HG03460 (cell line): ENCODE measurements around the gene TPGS1.

Experiments used
- ATAC-seq: cut with Tn5 transposase; IDR thresholded peaks from one replicate; pipeline ENCODE4 v1.9.1; 2021; ENCODE audit not compliant: unreplicated experiment

Gene TPGS1

DNA sequence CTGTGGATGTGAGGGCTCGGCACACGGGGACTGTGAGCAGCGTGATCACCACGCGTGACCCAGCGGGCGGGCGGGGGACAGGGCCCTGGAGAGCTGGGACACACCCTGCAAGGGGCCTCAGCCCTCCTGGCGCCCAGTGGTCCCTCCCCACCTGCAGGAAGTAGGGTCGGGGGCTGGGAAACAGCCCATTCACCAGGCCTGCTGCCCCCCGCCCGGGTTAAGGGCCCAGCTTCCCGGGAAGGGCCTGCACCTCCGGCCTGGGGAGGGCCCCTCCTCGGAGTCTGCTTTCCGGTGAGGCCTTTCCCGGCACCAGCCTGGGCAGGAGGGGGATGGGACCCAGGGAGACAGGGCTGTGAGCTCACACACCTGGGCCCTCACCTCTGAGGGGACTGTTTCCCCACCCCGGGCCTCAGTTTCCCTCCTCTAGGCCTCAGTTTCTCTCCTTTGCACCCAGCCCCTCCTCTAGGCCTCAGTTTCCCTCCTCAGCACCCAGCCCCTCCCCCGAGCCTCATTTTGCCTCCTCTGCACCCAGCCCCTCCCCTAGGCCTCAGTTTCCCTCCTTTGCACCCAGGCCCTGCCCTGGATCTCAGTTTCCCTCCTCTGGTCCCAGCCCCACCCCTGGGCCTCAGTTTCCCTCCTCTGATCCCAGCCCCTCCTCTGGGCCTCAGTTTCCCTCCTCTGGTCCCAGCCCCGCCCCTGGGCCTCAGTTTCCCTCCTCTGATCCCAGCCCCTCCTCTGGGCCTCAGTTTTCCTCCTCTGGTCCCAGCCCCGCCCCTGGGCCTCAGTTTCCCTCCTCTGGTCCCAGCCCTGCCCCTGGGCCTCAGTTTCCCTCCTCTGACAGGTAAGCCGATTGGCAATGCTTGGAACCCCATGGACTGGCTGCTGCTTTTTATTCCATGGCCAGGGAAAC, 12.9 kb upstream of the TPGS1 start:
- no peak for ATAC-seq

DNA sequence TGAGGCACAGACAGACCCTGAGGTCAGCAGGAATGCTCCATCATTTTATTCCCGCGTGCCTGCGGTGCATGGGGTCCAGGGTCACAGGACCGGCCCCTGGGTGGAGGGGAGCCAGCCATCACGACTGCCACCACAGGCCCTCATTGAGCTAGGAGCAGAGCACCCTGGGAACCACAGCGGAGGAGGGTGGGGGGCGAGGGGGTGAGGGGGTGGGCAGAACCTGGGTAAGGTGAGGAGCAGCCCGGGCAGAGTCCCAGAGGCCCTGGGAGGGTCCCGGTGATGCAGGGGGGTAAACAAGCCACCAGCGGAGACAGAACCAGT, 12.3 kb upstream of the TPGS1 start:
- ATAC-seq = no peak

DNA sequence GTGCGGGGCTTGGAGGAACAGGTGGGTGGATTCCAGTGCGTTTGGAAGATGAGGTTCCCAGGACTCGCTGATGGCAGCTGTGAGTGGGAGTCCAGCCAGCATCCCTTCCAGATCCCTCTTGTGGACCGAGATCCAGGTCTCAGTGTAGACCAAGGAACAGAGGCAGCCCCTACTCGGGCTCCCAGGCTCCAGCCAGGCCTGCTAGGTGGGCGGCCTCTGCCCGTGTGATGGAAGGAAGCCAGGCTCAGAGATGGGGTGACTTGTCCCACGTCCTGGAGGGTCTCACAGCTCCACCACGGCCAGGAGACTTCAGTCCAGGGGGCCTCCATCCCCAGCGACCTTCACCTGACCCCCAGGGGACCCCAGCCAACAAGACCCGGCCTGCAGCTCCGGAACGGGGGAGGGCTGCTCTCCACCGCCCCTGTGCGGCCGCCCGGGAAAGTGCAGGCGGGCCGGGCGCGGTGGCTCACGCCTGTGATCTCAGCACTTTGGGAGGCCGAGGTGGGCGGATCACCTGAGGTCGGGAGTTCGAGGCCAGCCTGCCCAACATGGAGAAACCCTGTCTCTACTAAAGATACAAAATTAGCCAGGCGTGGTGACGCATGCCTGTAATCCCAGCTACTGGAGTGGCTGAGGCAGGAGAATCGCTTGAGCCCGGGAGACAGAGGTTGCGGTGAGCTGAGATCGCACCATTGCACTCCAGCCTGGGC, 11.7 kb upstream of the TPGS1 start:
- ATAC-seq = no peak

DNA sequence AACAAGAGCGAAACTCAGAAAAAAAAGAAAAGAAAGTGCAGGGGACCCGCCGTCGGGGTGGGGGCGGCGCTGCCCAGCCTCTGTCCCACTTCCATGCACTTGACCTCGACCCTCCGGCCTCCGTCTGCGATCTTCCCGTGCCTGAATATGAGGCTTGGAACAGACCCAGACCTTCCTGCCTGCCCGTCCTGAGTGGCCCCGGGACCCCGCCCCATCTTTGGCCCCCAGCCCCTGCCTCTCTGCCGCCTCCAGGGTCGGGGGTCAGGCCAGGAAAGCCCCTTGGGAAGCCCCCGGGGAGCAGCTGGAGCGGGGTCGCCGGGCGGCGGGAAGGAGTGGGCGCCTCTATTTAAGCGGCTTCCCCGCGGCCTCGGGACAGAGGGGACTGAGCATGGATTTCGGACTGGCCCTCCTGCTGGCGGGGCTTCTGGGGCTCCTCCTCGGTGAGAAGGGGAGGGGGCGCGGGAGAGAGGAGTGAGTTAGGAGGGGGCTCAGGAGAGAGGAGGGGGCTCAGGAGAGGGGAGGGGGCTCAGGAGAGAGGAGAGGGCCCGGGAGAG, 11.1 kb upstream of the TPGS1 start, which contains the start of gene MADCAM1:
Gene MADCAM1 (plus strand): TSS at position 375 of the 554 bp plus-strand sequence. CDS start 14 bp downstream, at position 389.
- ATAC-seq = no peak

DNA sequence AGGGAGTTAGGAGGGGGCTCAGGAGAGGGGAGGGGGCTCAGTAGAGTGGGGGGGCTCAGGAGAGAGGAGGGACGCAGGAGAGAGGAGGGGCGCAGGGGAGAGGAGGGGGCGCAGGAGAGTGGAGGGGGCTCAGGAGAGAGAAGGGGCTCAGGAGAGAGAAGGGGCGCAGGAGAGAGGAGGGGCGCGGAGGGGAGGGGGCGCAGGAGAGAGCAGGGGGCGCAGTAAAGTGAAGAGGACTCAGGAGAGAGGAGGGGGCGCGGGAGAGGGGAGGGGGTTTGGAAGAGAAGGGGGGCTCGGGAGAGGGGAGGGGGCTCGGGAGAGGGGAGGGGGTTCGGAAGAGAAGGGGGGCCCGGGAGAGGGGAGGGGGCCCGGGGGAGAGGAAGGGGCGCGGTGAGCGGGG, 10.3 kb upstream of the TPGS1 start:
- ATAC-seq = no peak

DNA sequence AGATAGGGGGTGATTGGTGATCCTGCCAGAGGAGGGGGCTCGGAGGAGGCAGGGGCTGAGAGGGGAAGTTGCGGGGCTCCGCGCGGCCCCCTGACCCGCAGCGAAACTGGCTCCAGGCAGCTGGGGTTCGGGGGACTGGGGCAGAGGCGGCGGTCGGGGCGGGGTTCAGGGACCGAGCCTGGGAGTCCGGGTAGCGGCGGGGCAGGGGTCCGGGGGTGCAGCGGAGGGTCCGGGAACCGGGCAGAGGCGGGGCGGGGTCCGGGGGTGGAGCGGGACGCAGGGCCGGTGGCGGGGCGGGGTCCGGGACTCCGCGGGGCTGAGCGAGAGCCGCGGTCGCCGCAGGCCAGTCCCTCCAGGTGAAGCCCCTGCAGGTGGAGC, 9.8 kb upstream of the TPGS1 start:
- no peak for ATAC-seq

DNA sequence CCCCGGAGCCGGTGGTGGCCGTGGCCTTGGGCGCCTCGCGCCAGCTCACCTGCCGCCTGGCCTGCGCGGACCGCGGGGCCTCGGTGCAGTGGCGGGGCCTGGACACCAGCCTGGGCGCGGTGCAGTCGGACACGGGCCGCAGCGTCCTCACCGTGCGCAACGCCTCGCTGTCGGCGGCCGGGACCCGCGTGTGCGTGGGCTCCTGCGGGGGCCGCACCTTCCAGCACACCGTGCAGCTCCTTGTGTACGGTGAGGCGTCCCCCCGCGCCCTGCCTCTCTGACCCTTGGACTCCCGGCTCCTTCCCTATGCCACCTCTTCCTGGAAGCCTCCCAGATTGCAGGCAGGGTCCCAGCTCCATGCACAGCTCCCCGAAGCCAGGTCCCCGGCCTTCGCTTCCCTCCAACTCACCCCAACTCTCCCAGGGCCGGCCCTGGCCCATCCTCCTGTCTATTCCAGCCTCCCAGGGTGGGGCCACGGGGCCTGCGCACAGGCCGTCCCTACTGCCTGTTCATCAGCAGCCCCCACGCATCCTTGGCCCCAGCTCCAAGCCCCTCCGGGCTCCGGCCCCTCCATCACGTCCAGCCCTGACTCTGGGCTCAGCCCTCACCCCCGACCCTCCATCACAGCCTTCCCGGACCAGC, 9.3 kb upstream of the TPGS1 start:
- ATAC-seq = no peak

DNA sequence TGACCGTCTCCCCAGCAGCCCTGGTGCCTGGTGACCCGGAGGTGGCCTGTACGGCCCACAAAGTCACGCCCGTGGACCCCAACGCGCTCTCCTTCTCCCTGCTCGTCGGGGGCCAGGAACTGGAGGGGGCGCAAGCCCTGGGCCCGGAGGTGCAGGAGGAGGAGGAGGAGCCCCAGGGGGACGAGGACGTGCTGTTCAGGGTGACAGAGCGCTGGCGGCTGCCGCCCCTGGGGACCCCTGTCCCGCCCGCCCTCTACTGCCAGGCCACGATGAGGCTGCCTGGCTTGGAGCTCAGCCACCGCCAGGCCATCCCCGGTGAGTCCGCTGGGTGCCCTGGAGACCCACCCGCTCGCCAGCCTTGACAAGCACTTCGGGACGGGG, 8.8 kb upstream of the TPGS1 start:
- ATAC-seq = no peak

DNA sequence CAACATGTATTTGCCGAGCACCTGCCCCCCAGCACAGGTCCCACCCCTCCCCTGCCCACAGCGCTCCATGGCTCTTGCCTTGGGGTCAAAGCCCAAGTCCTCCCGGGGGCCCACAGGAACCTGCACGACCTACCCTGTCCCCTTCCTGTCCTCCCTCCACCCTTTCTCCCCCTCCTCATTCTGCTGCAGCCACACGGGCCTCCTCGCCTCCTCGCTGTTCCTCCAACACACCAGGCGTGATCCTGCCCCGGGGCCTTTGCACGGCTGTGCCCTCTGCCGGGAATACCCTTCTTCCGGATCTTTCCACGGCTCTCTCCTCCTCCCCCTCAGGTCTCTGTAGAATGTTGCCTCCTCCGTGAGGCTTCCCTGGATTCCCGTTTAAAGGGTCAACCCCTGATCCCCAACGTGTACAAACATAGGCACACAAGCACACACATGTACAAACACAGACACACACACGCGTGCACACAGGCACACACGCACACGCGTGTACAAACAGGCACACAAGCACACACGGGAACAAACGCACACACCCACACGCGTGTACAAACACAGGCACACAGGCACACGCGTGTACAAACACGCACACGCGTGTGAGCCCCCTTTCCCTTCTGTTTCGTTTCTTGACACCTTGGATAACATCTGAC, 8.2 kb upstream of the TPGS1 start:
- ATAC-seq = no peak

DNA sequence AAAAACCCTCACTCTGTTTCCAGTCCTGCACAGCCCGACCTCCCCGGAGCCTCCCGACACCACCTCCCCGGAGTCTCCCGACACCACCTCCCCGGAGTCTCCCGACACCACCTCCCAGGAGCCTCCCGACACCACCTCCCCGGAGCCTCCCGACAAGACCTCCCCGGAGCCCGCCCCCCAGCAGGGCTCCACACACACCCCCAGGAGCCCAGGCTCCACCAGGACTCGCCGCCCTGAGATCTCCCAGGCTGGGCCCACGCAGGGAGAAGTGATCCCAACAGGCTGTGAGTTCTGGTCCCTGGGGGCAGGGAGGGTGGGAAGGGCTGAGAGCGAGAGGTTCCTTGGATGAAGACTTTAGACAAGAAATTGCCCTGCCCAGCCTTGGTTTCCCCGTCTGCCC, 5.7 kb upstream of the TPGS1 start:
- no peak for ATAC-seq

DNA sequence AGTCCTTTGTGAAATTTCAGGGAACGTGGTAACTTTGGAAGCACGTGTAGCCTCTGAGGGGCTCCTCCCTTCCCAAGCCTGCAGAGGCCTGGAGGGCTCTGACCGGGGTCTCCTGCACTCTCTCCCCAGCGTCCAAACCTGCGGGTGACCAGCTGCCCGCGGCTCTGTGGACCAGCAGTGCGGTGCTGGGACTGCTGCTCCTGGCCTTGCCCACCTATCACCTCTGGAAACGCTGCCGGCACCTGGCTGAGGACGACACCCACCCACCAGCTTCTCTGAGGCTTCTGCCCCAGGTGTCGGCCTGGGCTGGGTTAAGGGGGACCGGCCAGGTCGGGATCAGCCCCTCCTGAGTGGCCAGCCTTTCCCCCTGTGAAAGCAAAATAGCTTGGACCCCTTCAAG, 2.7 kb upstream of the TPGS1 start:
- no peak for ATAC-seq

DNA sequence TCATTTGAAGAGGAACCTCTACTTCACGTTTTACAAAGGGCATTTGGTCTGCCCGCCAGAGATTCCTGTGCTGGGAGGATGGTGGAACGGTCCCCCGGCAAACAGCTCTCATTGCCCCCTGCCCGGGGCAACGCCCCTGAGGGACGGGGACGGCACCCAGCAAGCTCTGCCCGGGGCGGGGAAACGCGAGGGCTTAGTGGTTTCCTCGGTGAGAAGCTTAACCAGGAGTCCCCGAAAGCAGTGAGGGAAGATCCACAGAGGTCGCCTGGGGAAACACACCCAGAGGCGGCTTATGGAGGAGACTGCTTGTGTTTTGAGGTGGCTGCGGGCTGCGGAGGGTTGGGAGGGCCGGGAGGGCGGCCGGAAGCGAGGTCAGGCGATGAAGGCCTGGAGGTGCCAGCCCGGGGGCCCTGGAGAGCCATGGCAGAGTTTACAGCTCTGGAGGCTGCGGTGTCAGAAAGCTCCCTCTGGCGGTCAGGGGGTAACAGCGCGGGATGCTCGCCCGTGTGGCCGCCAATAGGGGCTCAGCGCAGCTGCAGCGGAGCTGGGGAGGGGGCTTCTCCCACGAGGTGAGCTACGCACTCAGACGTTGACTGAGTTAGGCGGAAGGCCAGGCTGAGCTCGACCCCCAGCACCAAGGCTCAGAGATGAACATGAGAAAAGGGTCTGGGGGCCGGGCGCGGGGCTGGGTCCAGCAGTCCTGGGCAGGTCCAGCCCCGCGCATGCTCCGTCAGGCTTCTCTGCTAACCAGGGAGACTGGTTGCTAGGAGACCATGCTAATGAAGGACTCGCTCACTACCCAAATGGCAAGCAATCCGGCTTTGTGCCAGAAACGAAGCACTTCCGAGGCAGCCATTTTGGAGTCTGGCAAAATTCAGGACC, 652 bp upstream of the TPGS1 start:
- peak; percentile 58 for ATAC-seq

DNA sequence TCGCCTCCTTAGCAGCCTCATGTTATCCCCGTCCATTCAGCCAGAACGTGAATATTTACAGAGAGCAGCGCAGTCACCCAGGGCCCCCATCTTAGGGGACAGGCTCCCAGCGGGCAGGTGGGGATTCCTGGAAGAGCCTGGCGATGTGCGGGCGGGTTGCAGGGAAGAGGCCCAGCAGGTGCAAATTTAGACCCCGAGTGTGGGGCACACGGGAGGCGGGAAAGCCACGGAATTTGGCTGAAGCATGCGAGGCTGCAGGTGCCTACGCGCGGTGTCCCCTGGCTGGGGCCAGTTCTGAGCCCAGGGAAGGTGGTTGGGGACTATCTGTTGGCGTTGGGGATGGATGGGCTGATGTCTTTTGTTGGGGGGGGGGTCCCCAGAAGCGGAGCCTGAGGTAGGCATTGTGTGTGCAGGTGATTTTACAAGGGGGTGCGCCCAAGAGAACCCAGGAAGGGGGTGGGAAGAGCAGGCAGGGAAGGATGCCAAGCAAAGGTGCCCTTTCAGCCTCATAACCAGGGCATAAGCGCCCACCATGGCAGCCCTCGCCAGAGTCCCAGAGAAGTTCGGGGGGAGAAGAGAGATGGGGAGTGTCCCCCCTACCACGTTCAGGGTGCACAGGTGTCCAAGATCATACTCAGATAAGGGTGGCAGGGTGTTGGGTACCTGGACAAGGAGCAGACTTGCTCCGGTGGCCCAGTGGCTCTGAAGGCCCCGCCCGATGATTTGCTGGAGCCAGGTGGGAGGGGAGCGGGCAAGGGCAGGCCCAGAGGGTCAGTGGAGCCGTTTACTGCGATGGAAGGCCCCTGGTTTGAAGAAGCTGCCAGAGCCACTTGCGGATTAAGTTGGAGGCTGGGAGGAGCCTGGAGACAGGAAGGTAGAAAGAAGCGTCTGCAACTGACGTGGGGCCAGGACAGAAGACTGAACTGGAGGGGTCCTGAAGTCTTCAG, 1.2 kb downstream of the TPGS1 start:
- ATAC-seq = no peak

DNA sequence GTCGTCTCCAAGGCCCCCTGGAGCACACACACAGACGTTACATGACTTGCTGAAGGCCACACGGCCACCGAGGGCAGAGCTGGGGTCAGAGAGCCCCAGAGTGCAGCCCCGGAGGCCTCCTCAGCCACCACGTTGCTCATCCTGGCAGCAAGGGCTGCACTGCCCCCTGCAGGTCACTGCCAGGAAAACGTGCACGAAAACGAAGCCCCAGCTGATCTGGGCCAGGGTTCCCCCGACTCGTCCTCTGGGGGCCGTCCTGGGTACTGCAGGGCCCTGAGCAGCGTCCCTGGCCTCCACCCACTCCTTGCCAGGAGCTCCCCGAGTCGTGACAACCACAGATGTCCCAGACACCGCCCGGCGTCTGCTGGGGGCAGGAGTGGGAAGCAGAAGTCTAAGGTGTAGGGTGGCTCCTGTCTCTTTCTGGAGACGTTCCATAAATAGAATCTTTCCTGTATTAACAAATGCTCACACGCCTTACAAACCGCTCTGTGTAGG, 3.4 kb downstream of the TPGS1 start:
- ATAC-seq = no peak

DNA sequence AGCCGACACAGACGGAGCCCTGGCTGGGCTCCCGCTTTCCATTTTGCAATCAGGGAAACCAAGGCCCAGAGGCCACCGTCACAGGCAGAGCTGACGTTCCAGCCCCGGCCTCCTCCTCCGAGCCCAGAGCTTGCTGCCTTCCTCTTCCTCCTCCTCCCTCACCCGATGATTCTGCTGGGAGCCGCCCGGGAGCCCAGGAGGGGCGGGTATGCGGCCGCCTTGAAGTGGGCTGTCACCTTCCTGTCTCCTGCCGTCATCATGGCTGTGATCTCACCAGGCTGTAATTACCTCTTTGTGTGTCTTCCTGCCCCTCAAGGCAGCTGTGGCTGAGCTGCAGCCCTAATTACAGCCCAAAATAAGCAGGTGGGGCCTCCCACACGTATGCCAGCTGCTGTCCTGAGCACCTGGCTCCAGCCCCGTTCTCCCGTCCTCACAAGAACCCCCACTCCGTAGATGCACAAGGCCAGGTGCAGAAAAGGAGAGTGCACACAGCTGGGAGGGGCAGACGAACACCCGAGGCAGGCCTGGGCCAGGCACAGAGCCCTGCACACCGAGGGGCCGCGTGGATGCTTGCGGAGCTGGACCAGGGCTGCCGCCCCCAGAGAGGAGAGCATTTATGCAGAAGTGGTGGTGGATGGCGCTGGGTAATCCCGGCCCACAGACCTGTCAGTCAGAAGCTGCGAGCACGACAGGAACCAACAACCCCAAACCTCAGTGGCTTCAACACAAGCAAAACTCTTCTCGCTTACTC, 4.0 kb downstream of the TPGS1 start:
- ATAC-seq = no peak

DNA sequence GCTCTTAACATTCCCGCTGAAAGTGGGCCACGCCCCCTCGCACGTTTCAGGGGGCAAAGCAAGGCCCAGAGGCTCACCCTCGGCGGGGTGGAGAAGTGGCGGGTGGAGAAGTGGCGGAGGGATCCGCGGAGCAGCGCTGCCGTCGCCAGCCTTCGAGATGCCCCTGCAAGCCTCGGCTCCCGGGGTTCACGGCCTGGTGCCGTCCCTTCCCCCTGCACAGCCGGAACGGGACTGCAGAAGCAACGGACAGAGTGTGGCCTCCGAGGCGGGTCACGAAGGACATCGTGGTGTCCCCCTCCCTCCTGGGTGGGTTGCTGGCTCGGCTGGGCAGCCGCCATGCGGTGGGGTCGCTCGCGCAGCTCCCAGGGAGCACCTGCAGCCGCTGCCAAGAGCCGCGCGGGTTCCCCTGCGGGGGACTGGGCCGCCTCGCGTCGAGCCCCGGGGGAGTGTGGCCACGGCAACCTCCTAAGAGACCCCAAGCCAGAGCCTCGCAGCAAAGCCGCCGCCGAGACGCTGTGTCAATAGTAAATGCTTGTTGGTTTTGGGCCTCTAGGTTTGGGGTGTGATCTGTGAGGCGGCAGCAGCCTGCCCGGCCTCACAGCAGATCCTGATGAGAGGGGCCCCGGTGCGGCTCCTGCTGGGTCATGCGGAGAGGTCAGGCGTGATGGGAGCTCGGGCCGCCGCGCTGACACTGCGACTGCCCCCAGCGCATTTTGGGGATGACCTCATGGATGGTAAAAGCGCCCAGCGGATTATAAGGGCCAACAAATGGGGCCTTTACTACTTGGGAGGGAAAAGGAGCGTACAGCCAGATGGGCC, 5.5 kb downstream of the TPGS1 start:
- no peak for ATAC-seq

DNA sequence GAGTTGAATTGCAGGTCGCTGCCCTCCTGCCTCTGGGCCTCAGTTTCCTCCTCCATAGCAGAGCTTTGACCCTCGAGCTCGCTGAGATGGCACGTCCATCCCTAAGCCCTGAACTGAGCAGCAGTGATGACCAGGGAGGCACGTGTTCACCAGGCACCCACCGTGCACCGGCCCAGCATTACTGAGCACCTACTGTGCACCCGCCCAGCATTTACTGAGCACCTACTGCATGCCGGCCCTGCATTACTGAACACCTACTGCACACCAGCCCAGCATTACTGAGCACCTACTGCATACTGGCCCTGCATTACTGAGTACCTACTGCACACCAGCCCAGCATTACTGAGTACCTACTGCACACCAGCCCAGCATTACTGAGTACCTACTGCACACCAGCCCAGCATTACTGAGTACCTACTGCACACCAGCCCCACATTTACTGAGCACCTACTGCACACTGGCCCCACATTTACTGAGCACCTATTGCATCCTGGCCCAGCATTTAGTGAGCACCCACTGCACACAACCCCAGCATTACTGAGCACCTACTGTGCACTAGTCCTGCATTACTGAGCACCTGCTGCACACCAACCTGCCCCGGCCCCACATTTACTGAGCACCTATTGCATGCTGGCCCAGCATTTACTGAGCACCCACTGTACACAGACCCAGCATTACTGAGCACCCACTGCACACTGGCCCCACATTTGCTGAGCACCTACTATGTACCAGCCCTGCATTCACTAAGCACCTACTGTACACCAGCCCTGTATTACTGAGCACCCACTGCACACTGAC, 6.3 kb downstream of the TPGS1 start:
- no peak for ATAC-seq
